Neural cell (in vitro differentiated cells): ENCODE results near the gene GAREM1. TPM values are rescaled to one million over a fixed set of nuclear protein-coding genes. Genes with fewer than 3 reads are reported as not detected.

ENCODE experiments used
- H2AFZ ChIP-seq: fragments of 200-600, 300-800 bp; sonication (generic), shearing (Covaris generic); 2 replicates; pipeline ENCODE4 v1.6.0; 2014; ENCODE audit warnings: low read depth, mild to moderate bottlenecking, antibody characterized with exemption, low read length, moderate library complexity
- H3F3A ChIP-seq: fragments of 200-600 bp; shearing (Covaris generic); 2 replicates; pipeline ENCODE4 v1.6.1; 2016; ENCODE audit warnings: mild to moderate bottlenecking, moderate library complexity, mixed read lengths, antibody characterized with exemption, low read length; ENCODE audit not compliant: insufficient read depth, poor library complexity, severe bottlenecking
- H3K27ac ChIP-seq: fragments of 200-600, 300-800 bp; sonication (generic), shearing (Covaris generic); 2 replicates; pipeline ENCODE4 v1.5.1; 2014; ENCODE audit warnings: mild to moderate bottlenecking, low read length, moderate library complexity
- H3K27me3 ChIP-seq: fragments of 300-800, 200-600 bp; sonication (generic), shearing (Covaris generic); 2 replicates; pipeline ENCODE4 v1.6.0; 2014; ENCODE audit warnings: mild to moderate bottlenecking, low read depth, low read length, moderate library complexity; ENCODE audit not compliant: insufficient read depth
- H3K36me3 ChIP-seq: fragments of 300-800, 200-600 bp; sonication (generic), shearing (Covaris generic); 2 replicates; pipeline ENCODE4 v1.5.1; 2014; ENCODE audit warnings: mild to moderate bottlenecking, antibody characterized with exemption, low read length, moderate library complexity; ENCODE audit not compliant: insufficient read depth
- H3K4me2 ChIP-seq: fragments of 300-800, 200-600 bp; sonication (generic), shearing (Covaris generic); 2 replicates; pipeline ENCODE4 v1.6.0; 2014; ENCODE audit warnings: mild to moderate bottlenecking, low read length
- H3K4me3 ChIP-seq: fragments of 300-800, 200-600 bp; sonication (generic), shearing (Covaris generic); 2 replicates; pipeline ENCODE4 v1.5.1; 2014; ENCODE audit warnings: mild to moderate bottlenecking, low read length, moderate library complexity
- H3K79me2 ChIP-seq: fragments of 200-600 bp; shearing (Covaris generic); replicated peaks from 2 replicates; pipeline ENCODE4 v1.6.0; 2014; ENCODE audit warnings: mild to moderate bottlenecking, low read length, moderate library complexity; ENCODE audit not compliant: insufficient read depth
- H3K9ac ChIP-seq: fragments of 300-800, 200-600 bp; sonication (generic), shearing (Covaris generic); 2 replicates; pipeline ENCODE4 v1.6.1; 2016; ENCODE audit warnings: mild to moderate bottlenecking, low read length, mixed read lengths
- H3K9me2 ChIP-seq: fragments of 200-600 bp; shearing (Covaris generic); 2 replicates; pipeline ENCODE4 v1.6.1; 2016; ENCODE audit warnings: mild to moderate bottlenecking, low read length, mixed read lengths; ENCODE audit not compliant: insufficient read depth
- H3K9me3 ChIP-seq: fragments of 200-600, 300-800 bp; sonication (generic), shearing (Covaris generic); 2 replicates; pipeline ENCODE4 v1.6.1; 2016; ENCODE audit warnings: mild to moderate bottlenecking, mixed run types, low read length, moderate library complexity, mixed read lengths
- H4K20me1 ChIP-seq: fragments of 200-600 bp; shearing (Covaris generic); 2 replicates; pipeline ENCODE4 v1.6.1; 2016; ENCODE audit warnings: mild to moderate bottlenecking, mixed run types; ENCODE audit not compliant: insufficient read depth
- CTCF ChIP-seq: fragments of 450-650 bp; IDR thresholded peaks from 2 replicates; pipeline ENCODE4 v1.5.1; 2014; ENCODE audit warnings: antibody characterized with exemption, mild to moderate bottlenecking, moderate library complexity; ENCODE audit not compliant: poor library complexity, severe bottlenecking
- EP300 ChIP-seq: fragments of 450-650 bp; conservative IDR thresholded peaks from 2 replicates; pipeline ENCODE4 v1.6.1; 2014; ENCODE audit warnings: antibody characterized with exemption, mild to moderate bottlenecking, moderate library complexity; ENCODE audit not compliant: poor library complexity, severe bottlenecking
- EZH2 ChIP-seq: fragments of 200-600, 300-800 bp; shearing (Covaris generic), sonication (generic); IDR thresholded peaks from 2 replicates; pipeline ENCODE4 v1.6.1; 2014; ENCODE audit warnings: antibody characterized with exemption, low read length, borderline replicate concordance, mild to moderate bottlenecking; ENCODE audit not compliant: insufficient read depth, poor library complexity, severe bottlenecking
- MXI1 ChIP-seq: fragments of 450-650 bp; conservative IDR thresholded peaks from 2 replicates; pipeline ENCODE4 v1.6.1; 2014; ENCODE audit warnings: antibody characterized with exemption, mild to moderate bottlenecking; ENCODE audit not compliant: poor library complexity, severe bottlenecking
- POLR2AphosphoS5 ChIP-seq: IDR thresholded peaks from 2 replicates; pipeline ENCODE4 v1.6.1; 2012
- RAD21 ChIP-seq: fragments of 450-650 bp; conservative IDR thresholded peaks from 2 replicates; pipeline ENCODE4 v1.6.1; 2014; ENCODE audit warnings: antibody characterized with exemption, mild to moderate bottlenecking, moderate library complexity
- REST ChIP-seq: IDR thresholded peaks from 2 replicates; pipeline ENCODE4 v1.6.1; 2012; ENCODE audit warnings: borderline replicate concordance
- SMC3 ChIP-seq: fragments of 450-650 bp; conservative IDR thresholded peaks from 2 replicates; pipeline ENCODE4 v1.6.1; 2014; ENCODE audit warnings: antibody characterized with exemption, mild to moderate bottlenecking, moderate library complexity; ENCODE audit not compliant: poor library complexity
- TAF1 ChIP-seq: IDR thresholded peaks from 2 replicates; pipeline ENCODE4 v1.6.1; 2012; ENCODE audit warnings: low read depth
- polyA plus RNA-seq: library from polyadenylated mRNA; depleted of rRNA; stranded (reverse); fragments of >200 nt; gene quantifications from 2 replicates; pipeline ENCODE4 v1.2.3, GENCODE V29; 2014

GAREM1 gene
- polyA plus RNA-seq, 1 donor from 2014 or later = 1.3 TPM

- TF ChIP-seq POLR2AphosphoS5 (no peak), TAF1 (no peak), EP300 (no peak), SMC3 (no peak)
These were observed 28.1 kb downstream of the GAREM1 start (continued) for GRCh38 chr18:32442575-32442974.

GRCh38 chr18:32441533-32441932, 29.1 kb downstream of the GAREM1 start:
- Histone ChIP-seq H4K20me1 (no peaks in the 10 kb centered on the region), H3K27ac (no peak overlapping the region), H3K9me3 (no peaks in the 10 kb centered on the region), H3K4me2 (no peak overlapping the region), H3K36me3 (no peaks in the 10 kb centered on the region), H3K27me3 (no peaks in the 10 kb centered on the region), H3K9me2 (no peaks in the 10 kb centered on the region), H3F3A (no peaks in the 10 kb centered on the region), H3K79me2 (peaks cover 9% of the 10 kb centered on the region), H3K4me3 (no peak overlapping the region), H2AFZ (no peak overlapping the region), H3K9ac (no peak overlapping the region)
- TF ChIP-seq RAD21 = no peak
- TF ChIP-seq MXI1 = no peak
- no peak for TF ChIP-seq EZH2
- TF ChIP-seq REST = no peak
- TF ChIP-seq EP300 = no peak
- no peak for TF ChIP-seq POLR2AphosphoS5
- TF ChIP-seq SMC3 = no peak
- no peak for TF ChIP-seq TAF1
- no peak for TF ChIP-seq CTCF

GRCh38 chr18:32440518-32440917, 30.2 kb downstream of the GAREM1 start:
- Histone ChIP-seq H3K9me2 (no peaks in the 10 kb centered on the region), H3K4me3 (no peak overlapping the region), H3K27ac (no peak overlapping the region), H3K27me3 (no peaks in the 10 kb centered on the region), H4K20me1 (no peaks in the 10 kb centered on the region), H3F3A (no peaks in the 10 kb centered on the region), H3K9me3 (no peaks in the 10 kb centered on the region), H3K36me3 (no peaks in the 10 kb centered on the region), H3K4me2 (no peak overlapping the region), H3K9ac (no peak overlapping the region), H3K79me2 (peaks cover 9% of the 10 kb centered on the region), H2AFZ (no peak overlapping the region)
- TF ChIP-seq POLR2AphosphoS5 (no peak), CTCF (no peak), SMC3 (no peak)
